Glutamatergic neuron (in vitro differentiated cells): ENCODE results near the gene TMEM38A. TPM values are rescaled to one million over a fixed set of nuclear protein-coding genes. Genes with fewer than 3 reads are reported as not detected.
"Not testable (repeated sequence)": the region's sequence is repeated elsewhere in the genome, so short reads cannot be mapped to it uniquely, and the experiment has no call there.

ENCODE experiments used
- DNase-seq: peaks from one replicate; pipeline ENCODE4 v3.0.0; 2022
- H3K27ac Mint-ChIP-seq: one replicate; pipeline ENCODE4 v1.8.0; 2020; ENCODE audit warnings: mild to moderate bottlenecking, mixed read lengths, inconsistent platforms; ENCODE audit not compliant: unreplicated experiment
- H3K27me3 Mint-ChIP-seq: one replicate; pipeline ENCODE4 v1.8.0; 2020; ENCODE audit warnings: mild to moderate bottlenecking, moderate library complexity, mixed read lengths, inconsistent platforms; ENCODE audit not compliant: unreplicated experiment
- H3K36me3 Mint-ChIP-seq: one replicate; pipeline ENCODE4 v1.8.0; 2020; ENCODE audit warnings: mild to moderate bottlenecking, mixed read lengths, inconsistent platforms; ENCODE audit not compliant: unreplicated experiment
- H3K4me1 Mint-ChIP-seq: one replicate; pipeline ENCODE4 v1.8.0; 2020; ENCODE audit warnings: mild to moderate bottlenecking, low read depth, mixed read lengths, inconsistent platforms; ENCODE audit not compliant: unreplicated experiment
- H3K4me3 Mint-ChIP-seq: one replicate; pipeline ENCODE4 v1.8.0; 2020; ENCODE audit warnings: mild to moderate bottlenecking, mixed read lengths, inconsistent platforms; ENCODE audit not compliant: unreplicated experiment
- H3K9me3 Mint-ChIP-seq: one replicate; pipeline ENCODE4 v1.8.0; 2020; ENCODE audit warnings: mild to moderate bottlenecking, moderate library complexity, mixed read lengths, inconsistent platforms; ENCODE audit not compliant: unreplicated experiment
- total RNA-seq: library from RNA; stranded (reverse); fragmentation: NEBNext Ultra II Directional; extraction: Animal tissue kit (Norgen Biotek cat#: 25700); gene quantifications from one replicate; pipeline ENCODE4 v1.2.1, GENCODE V29; 2021; ENCODE audit not compliant: unreplicated experiment
- TF ChIP-seq, protein P1 (sequence below): fragments of 200-600 bp; sonication (generic); IDR thresholded peaks from one replicate; pipeline ENCODE4 v1.5.0; 2021; ENCODE audit not compliant: partially characterized antibody, unreplicated experiment

TMEM38A gene
- total RNA-seq, 1 donor from 2014 or later, result 7.1 TPM

DNA sequence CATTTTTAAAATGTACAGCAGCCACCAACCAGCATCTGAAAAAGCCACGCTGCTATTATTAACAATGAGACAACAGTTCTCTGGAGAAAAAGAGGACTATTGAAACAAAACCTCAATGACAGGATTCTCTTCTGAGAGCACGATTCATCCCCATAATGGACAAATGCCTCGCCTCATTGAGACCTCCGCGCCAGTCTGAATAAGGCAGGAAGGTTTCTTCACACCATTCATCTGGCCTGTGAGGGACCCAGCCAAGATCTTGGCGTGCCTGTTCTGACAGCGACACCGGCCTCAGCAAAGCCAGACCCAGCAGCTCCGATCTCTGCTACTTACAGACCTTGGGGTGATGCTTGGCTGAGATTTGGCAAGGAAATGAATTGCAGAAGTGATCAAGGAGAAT, 15.8 kb upstream of the TMEM38A start:
- H3K4me3 Mint-ChIP-seq, result no peak overlapping the region
- no peaks in the 10 kb centered on the region for H3K4me1 Mint-ChIP-seq
- H3K27ac Mint-ChIP-seq, result no peak overlapping the region
- no peaks in the 10 kb centered on the region for H3K27me3 Mint-ChIP-seq
- H3K36me3 Mint-ChIP-seq, result no peaks in the 10 kb centered on the region
- TF ChIP-seq, protein P1, sequence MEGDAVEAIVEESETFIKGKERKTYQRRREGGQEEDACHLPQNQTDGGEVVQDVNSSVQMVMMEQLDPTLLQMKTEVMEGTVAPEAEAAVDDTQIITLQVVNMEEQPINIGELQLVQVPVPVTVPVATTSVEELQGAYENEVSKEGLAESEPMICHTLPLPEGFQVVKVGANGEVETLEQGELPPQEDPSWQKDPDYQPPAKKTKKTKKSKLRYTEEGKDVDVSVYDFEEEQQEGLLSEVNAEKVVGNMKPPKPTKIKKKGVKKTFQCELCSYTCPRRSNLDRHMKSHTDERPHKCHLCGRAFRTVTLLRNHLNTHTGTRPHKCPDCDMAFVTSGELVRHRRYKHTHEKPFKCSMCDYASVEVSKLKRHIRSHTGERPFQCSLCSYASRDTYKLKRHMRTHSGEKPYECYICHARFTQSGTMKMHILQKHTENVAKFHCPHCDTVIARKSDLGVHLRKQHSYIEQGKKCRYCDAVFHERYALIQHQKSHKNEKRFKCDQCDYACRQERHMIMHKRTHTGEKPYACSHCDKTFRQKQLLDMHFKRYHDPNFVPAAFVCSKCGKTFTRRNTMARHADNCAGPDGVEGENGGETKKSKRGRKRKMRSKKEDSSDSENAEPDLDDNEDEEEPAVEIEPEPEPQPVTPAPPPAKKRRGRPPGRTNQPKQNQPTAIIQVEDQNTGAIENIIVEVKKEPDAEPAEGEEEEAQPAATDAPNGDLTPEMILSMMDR, result no peak
- H3K9me3 Mint-ChIP-seq, result no peaks in the 10 kb centered on the region
- no peak for DNase-seq

DNA sequence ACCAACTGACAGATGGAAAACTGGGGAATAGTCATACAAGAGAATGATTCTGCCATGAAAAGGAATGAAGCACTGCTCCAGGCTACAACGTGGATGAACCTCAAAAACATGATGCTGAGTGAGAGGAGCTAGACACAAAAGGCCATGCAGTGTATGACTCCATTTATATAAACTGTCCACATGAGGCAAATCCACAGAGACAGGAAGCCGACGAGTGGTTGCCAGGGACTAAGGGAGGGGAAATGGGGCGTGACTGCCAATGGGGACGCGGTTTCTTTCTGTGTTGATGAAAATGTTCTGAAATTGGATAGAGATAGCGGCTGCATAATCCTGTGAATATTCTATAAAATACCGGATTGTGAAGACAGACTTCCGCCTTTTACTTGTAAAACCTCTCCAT, 11.2 kb upstream of the TMEM38A start:
- H3K27me3 Mint-ChIP-seq, result no peaks in the 10 kb centered on the region
- no peak overlapping the region for H3K27ac Mint-ChIP-seq
- peaks cover 6% of the 10 kb centered on the region for H3K36me3 Mint-ChIP-seq
- DNase-seq, result no peak
- H3K4me3 Mint-ChIP-seq, result no peak overlapping the region
- no peaks in the 10 kb centered on the region for H3K9me3 Mint-ChIP-seq
- no peaks in the 10 kb centered on the region for H3K4me1 Mint-ChIP-seq
- TF ChIP-seq, protein P1, result no peak

DNA sequence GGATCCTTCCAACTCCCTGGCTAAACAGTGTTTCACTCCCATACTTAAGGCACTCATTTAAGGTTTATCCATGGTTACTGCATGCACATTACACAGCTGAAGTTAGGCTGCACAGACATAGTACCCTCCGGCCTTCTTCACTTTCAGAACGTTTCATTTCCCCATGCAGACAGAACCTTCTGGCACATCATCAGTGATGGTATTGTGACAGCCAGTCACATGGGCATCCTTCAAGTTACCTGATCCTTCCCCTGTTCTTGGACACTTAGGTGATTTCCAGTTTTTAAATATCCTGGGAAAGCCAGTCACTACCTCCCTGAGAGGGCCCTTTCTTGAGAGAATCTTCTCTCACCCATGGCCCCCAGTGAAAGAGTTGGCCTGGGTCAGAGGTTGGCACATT, 10.1 kb upstream of the TMEM38A start:
- Mint-ChIP-seq H3K4me1 (no peaks in the 10 kb centered on the region), H3K27me3 (no peaks in the 10 kb centered on the region), H3K4me3 (no peak overlapping the region), H3K27ac (no peak overlapping the region), H3K36me3 (peaks cover 6% of the 10 kb centered on the region), H3K9me3 (no peaks in the 10 kb centered on the region)
- TF ChIP-seq, protein P1, result no peak
- no peak for DNase-seq

DNA sequence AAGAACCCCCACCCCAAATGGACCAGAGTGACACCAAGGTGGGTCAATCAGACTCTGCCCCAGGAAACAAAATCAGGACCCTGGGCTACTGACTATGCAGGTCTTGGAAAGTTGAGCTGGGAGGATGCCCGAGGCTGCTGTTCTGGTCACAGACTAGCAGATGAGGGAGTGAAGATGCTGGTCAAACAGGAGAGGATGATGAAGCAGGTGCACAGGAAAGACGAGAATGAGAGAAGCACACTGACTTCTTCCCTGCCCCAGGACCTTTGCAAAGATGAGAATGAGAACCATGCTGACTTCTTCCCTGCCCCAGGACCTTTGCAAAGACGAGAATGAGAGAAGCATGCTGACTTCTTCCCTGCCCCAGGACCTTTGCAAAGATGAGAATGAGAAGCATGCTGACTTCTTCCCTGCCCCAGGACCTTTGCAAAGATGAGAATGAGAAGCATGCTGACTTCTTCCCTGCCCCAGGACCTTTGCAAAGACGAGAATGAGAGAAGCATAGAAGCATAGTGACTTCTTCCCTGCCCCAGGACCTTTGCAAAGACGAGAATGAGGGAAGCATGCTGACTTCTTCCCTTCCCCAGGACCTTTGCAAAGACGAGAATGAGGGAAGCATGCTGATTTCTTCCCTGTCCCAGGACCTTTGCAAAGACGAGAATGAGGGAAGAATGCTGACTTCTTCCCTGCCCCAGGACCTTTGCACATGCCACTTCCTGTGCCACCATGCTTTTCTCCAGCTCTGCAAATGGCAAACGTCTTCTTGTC, 9.3 kb upstream of the TMEM38A start:
- not testable (repeated sequence) for H3K36me3 Mint-ChIP-seq

DNA sequence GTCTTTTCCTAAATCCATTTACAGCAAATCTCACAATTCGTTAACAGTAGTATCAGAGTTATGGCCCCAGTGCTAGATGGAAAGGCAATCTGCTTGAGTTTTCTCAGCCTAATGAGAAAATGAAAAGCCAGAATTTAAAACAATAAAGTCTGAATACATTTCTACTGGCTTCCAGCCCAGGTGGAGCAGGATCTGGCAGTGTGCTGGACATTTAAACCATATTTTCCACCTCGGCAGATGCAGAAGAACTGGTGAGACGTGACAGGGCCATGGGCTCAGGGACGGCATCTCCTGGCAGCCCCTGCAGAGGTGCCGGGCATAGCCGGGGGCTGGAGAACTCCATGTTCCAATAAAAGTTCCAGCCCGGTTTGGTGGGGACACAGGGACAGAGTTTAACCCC, 8.1 kb upstream of the TMEM38A start:
- H3K4me1 Mint-ChIP-seq, result peaks cover 3% of the 10 kb centered on the region
- H3K27ac Mint-ChIP-seq, result no peak overlapping the region
- TF ChIP-seq, protein P1, result no peak
- peaks cover 6% of the 10 kb centered on the region for H3K36me3 Mint-ChIP-seq
- no peak overlapping the region for H3K4me3 Mint-ChIP-seq
- H3K27me3 Mint-ChIP-seq, result peaks cover 2% of the 10 kb centered on the region
- H3K9me3 Mint-ChIP-seq, result no peaks in the 10 kb centered on the region
- no peak for DNase-seq

More for the DNA sequence above, 9.3 kb upstream of the TMEM38A start:
- not testable (repeated sequence) for H3K4me3 Mint-ChIP-seq, H3K9me3 Mint-ChIP-seq, H3K27ac Mint-ChIP-seq, H3K27me3 Mint-ChIP-seq, DNase-seq, H3K4me1 Mint-ChIP-seq
